GM12878 (cell line): ENCODE data around the gene CCNY. TPM values are rescaled to one million over a fixed set of nuclear protein-coding genes. Genes with fewer than 3 reads are reported as not detected.

Experiments
- ATF7 ChIP-seq: fragments of 450-650 bp; IDR thresholded peaks from 2 replicates; pipeline ENCODE4 v1.6.1; 2016; ENCODE audit warnings: low read depth, mild to moderate bottlenecking
- IKZF1 ChIP-seq: fragments of 450-650 bp; conservative IDR thresholded peaks from 2 replicates; pipeline ENCODE4 v1.6.1; 2017; ENCODE audit warnings: antibody characterized with exemption, mild to moderate bottlenecking
- LARP7 ChIP-seq: fragments of 450-650 bp; IDR thresholded peaks from 2 replicates; pipeline ENCODE4 v1.6.1; 2017; ENCODE audit warnings: mild to moderate bottlenecking
- PKNOX1 ChIP-seq: fragments of 450-650 bp; IDR thresholded peaks from 2 replicates; pipeline ENCODE4 v1.6.1; 2016; ENCODE audit warnings: mild to moderate bottlenecking
- RELB ChIP-seq: fragments of 450-650 bp; IDR thresholded peaks from 2 replicates; pipeline ENCODE4 v1.6.1; 2017; ENCODE audit warnings: low read depth, mild to moderate bottlenecking, moderate library complexity
- REST ChIP-seq: IDR thresholded peaks from 2 replicates; pipeline ENCODE4 v1.6.1; 2012; ENCODE audit warnings: mild to moderate bottlenecking, low read depth, low read length
- TARDBP ChIP-seq: IDR thresholded peaks from 2 replicates; pipeline ENCODE4 v1.6.1; 2016; ENCODE audit warnings: borderline replicate concordance
- polyA plus RNA-seq, 11 experiments: library from polyadenylated mRNA; depleted of rRNA in 4 of 11; unstranded in 6 of 11; stranded (reverse) in 5 of 11; fragments of >200 nt; fragmentation: Nextera tagmentation in 4 of 11; fragmentation: Illumina TruSeq in 1 of 11; extraction: Ambion mirVana in 4 of 11; extraction: Trizol in 1 of 11; gene quantifications; 1 replicate in 1 of 11; 2 replicates in 10 of 11; pipeline versions ENCODE4 v1.2.1 to v1.2.3, GENCODE V29; 2011 to 2016; ENCODE audit warnings: inconsistent platforms in 2 of 11, missing spikeins in 2 of 11, low read depth in 1 of 11
- total RNA-seq, 4 experiments: library from RNA; depleted of rRNA in 3 of 4; stranded (reverse); fragments of >200 nt in 3 of 4; fragmentation: Illumina TruSeq in 1 of 4; extraction: Trizol in 1 of 4; gene quantifications; 2 replicates each; pipeline versions ENCODE4 v1.2.1 to v1.2.3, GENCODE V29; 2013 to 2021

CCNY gene
- total and polyA plus RNA-seq, 10 of the 15 experiments (the other 5 are each of a cell fraction or from before 2014, with no cell fraction given): 3.6 to 50.0 (median 26.1) TPM

GRCh38 chr10:35456153-35456720 is 119.9 kb downstream of the CCNY start (continued):
- TF ChIP-seq REST (no peak), TARDBP (no peak), PKNOX1 (no peak), ATF7 (no peak), IKZF1 (no peak), LARP7 (no peak), RELB (no peak)
